GM21576 (cell line): ENCODE results near the gene UNC119B.
A peak's percentile ranks its signal among the peaks of the same experiment; 100 is the strongest.
"Not testable (repeated sequence)": the region's sequence is repeated elsewhere in the genome, so short reads cannot be mapped to it uniquely, and the experiment has no call there.

ENCODE experiments used
- ATAC-seq: cut with Tn5 transposase; IDR thresholded peaks from one replicate; pipeline ENCODE4 v1.9.1; 2021; ENCODE audit warnings: mild to moderate bottlenecking, moderate library complexity; ENCODE audit not compliant: unreplicated experiment

The UNC119B gene

GRCh38 chr12:120718055-120718454 lies 7.8 kb downstream of the UNC119B start:
- no peak for ATAC-seq

- no peak for ATAC-seq
These were observed 8.8 kb downstream of the UNC119B start for GRCh38 chr12:120719072-120719471.

- ATAC-seq = no peak
These were observed 9.4 kb downstream of the UNC119B start for GRCh38 chr12:120719496-120720233.

GRCh38 chr12:120720234-120720986 lies 10.2 kb downstream of the UNC119B start:
- ATAC-seq = no peak

GRCh38 chr12:120720987-120721801 lies 10.9 kb downstream of the UNC119B start:
- no peak for ATAC-seq

- no peak for ATAC-seq
These were observed 11.6 kb downstream of the UNC119B start for GRCh38 chr12:120721866-120722265.

- ATAC-seq = no peak
These were observed 12.5 kb downstream of the UNC119B start for GRCh38 chr12:120722784-120723183.

GRCh38 chr12:120724720-120725119 lies 14.5 kb downstream of the UNC119B start:
- no peak for ATAC-seq

GRCh38 chr12:120725151-120725658 lies 14.9 kb downstream of the UNC119B start:
- ATAC-seq = no peak

- peak; percentile 93 for ATAC-seq
These were observed 15.6 kb downstream of the UNC119B start, which contains the start of gene ACADS for GRCh38 chr12:120725659-120726509. Gene ACADS, plus strand, starts transcription at chr12:120725826. Its CDS starts 60 bp downstream, at chr12:120725886.

- ATAC-seq = no peak
These were observed 16.2 kb downstream of the UNC119B start for GRCh38 chr12:120726510-120726793.

- ATAC-seq = no peak
These were observed 16.7 kb downstream of the UNC119B start for GRCh38 chr12:120726961-120727360.

GRCh38 chr12:120732198-120732597 lies 21.9 kb downstream of the UNC119B start:
- ATAC-seq = not testable (repeated sequence)

GRCh38 chr12:120733574-120733973 lies 23.3 kb downstream of the UNC119B start:
- no peak for ATAC-seq

GRCh38 chr12:120734210-120734609 lies 24.0 kb downstream of the UNC119B start:
- no peak for ATAC-seq

- ATAC-seq = no peak
These were observed 24.9 kb downstream of the UNC119B start for GRCh38 chr12:120735181-120735580.

GRCh38 chr12:120736404-120737331 lies 26.4 kb downstream of the UNC119B start:
- ATAC-seq = no peak

GRCh38 chr12:120737557-120738251 lies 27.4 kb downstream of the UNC119B start:
- no peak for ATAC-seq
